ENCODE measurements around the gene TWIST1. TPM values are rescaled to one million over a fixed set of nuclear protein-coding genes. Genes with fewer than 3 reads are reported as not detected.

The TWIST1 gene
- total RNA-seq, 1 donor from 2014 or later: not detected

- Mint-ChIP-seq H3K4me3 (ENCODE audit: unreplicated experiment) (no peak overlapping the region), H3K9me3 (ENCODE audit: unreplicated experiment) (no peaks in the 10 kb centered on the region), H3K27ac (ENCODE audit: unreplicated experiment) (no peak overlapping the region), H3K27me3 (ENCODE audit: unreplicated experiment) (peaks cover 1% of the 10 kb centered on the region), H3K4me1 (ENCODE audit: low read depth, unreplicated experiment) (no peaks in the 10 kb centered on the region), H3K36me3 (ENCODE audit: unreplicated experiment) (no peaks in the 10 kb centered on the region)
- DNase-seq: no peak
- no peak for TF ChIP-seq CTCF (IDR thresholded peaks at IDR 0.05; ENCODE audit: partially characterized antibody, unreplicated experiment)
Observed at GRCh38 chr7:19097165-19098055, 20.0 kb downstream of the TWIST1 start.

- H3K9me3 Mint-ChIP-seq (ENCODE audit: unreplicated experiment): no peaks in the 10 kb centered on the region
- no peak overlapping the region for H3K27ac Mint-ChIP-seq (ENCODE audit: unreplicated experiment)
- H3K27me3 Mint-ChIP-seq (ENCODE audit: unreplicated experiment): peaks cover under 1% of the 10 kb centered on the region
- H3K4me3 Mint-ChIP-seq (ENCODE audit: unreplicated experiment): no peak overlapping the region
- no peaks in the 10 kb centered on the region for H3K36me3 Mint-ChIP-seq (ENCODE audit: unreplicated experiment)
- H3K4me1 Mint-ChIP-seq (ENCODE audit: low read depth, unreplicated experiment): no peaks in the 10 kb centered on the region
- no peak for TF ChIP-seq CTCF (IDR thresholded peaks at IDR 0.05; ENCODE audit: partially characterized antibody, unreplicated experiment)
- no peak for DNase-seq
Observed at GRCh38 chr7:19095353-19095860, 22.0 kb downstream of the TWIST1 start.

GRCh38 chr7:19094598-19095352 is 22.7 kb downstream of the TWIST1 start:
- Mint-ChIP-seq H3K27me3 (ENCODE audit: unreplicated experiment) (no peaks in the 10 kb centered on the region), H3K27ac (ENCODE audit: unreplicated experiment) (no peak overlapping the region), H3K4me3 (ENCODE audit: unreplicated experiment) (no peak overlapping the region), H3K9me3 (ENCODE audit: unreplicated experiment) (no peaks in the 10 kb centered on the region), H3K4me1 (ENCODE audit: low read depth, unreplicated experiment) (no peaks in the 10 kb centered on the region), H3K36me3 (ENCODE audit: unreplicated experiment) (no peaks in the 10 kb centered on the region)
- no peak for TF ChIP-seq CTCF (IDR thresholded peaks at IDR 0.05; ENCODE audit: partially characterized antibody, unreplicated experiment)
- DNase-seq: no peak

- no peak for DNase-seq
Observed at GRCh38 chr7:19094138-19094537, 23.3 kb downstream of the TWIST1 start.

More at GRCh38 chr7:19094138-19094537, 23.3 kb downstream of the TWIST1 start:
- Mint-ChIP-seq H3K4me3 (ENCODE audit: unreplicated experiment) (no peak overlapping the region), H3K27ac (ENCODE audit: unreplicated experiment) (no peak overlapping the region), H3K27me3 (ENCODE audit: unreplicated experiment) (no peaks in the 10 kb centered on the region), H3K9me3 (ENCODE audit: unreplicated experiment) (no peaks in the 10 kb centered on the region), H3K4me1 (ENCODE audit: low read depth, unreplicated experiment) (no peaks in the 10 kb centered on the region), H3K36me3 (ENCODE audit: unreplicated experiment) (no peaks in the 10 kb centered on the region)
- TF ChIP-seq CTCF (IDR thresholded peaks at IDR 0.05; ENCODE audit: partially characterized antibody, unreplicated experiment): no peak

All from glutamatergic neuron (in vitro differentiated cells).